GM19324 (cell line): Measurements from ENCODE around the gene SIRPA.

ENCODE experiments used
- ATAC-seq: cut with Tn5 transposase; IDR thresholded peaks from one replicate; pipeline ENCODE4 v1.9.1; 2021; ENCODE audit warnings: mild to moderate bottlenecking, moderate library complexity; ENCODE audit not compliant: unreplicated experiment, low FRiP score

SIRPA gene

GRCh38 chr20:1868856-1869255 is 26.4 kb upstream of the SIRPA start:
- ATAC-seq: no peak

GRCh38 chr20:1870323-1870722 is 24.9 kb upstream of the SIRPA start:
- no peak for ATAC-seq

- no peak for ATAC-seq
Measured at GRCh38 chr20:1870792-1871550, 24.2 kb upstream of the SIRPA start.

GRCh38 chr20:1871807-1872458 is 23.3 kb upstream of the SIRPA start:
- no peak for ATAC-seq

- ATAC-seq: no peak
Measured at GRCh38 chr20:1872459-1873097, 22.6 kb upstream of the SIRPA start.

- no peak for ATAC-seq
Measured at GRCh38 chr20:1874450-1875182, 20.6 kb upstream of the SIRPA start.

GRCh38 chr20:1875183-1875554 is 20.0 kb upstream of the SIRPA start:
- ATAC-seq: no peak

- ATAC-seq: no peak
Measured at GRCh38 chr20:1875762-1876161, 19.4 kb upstream of the SIRPA start.

- ATAC-seq: no peak
Measured at GRCh38 chr20:1876217-1876921, 18.8 kb upstream of the SIRPA start.

- ATAC-seq: no peak
Measured at GRCh38 chr20:1876975-1877608, 18.1 kb upstream of the SIRPA start.

GRCh38 chr20:1877609-1878200 is 17.5 kb upstream of the SIRPA start:
- no peak for ATAC-seq

GRCh38 chr20:1879369-1879768 is 15.8 kb upstream of the SIRPA start:
- no peak for ATAC-seq

GRCh38 chr20:1879934-1880333 is 15.3 kb upstream of the SIRPA start:
- no peak for ATAC-seq

GRCh38 chr20:1880529-1881239 is 14.5 kb upstream of the SIRPA start:
- ATAC-seq: no peak

GRCh38 chr20:1881240-1881835 is 13.9 kb upstream of the SIRPA start:
- no peak for ATAC-seq

- ATAC-seq: no peak
Measured at GRCh38 chr20:1882026-1882425, 13.2 kb upstream of the SIRPA start.

GRCh38 chr20:1883986-1884385 is 11.2 kb upstream of the SIRPA start:
- no peak for ATAC-seq

GRCh38 chr20:1885254-1885653 is 10.0 kb upstream of the SIRPA start:
- no peak for ATAC-seq
